DND-41 (cell line): Measurements from ENCODE around the gene PNPLA2.

ENCODE experiments used
- ATAC-seq: fragments of 200-7000 bp; cut with Tn5 transposase; 3 replicates; pipeline ENCODE4 v1.9.1; 2021; ENCODE audit warnings: low read depth; ENCODE audit not compliant: insufficient read depth
- DNase-seq: peaks from one replicate; pipeline ENCODE4 v3.0.0-alpha.2; 2020
- H2AFZ ChIP-seq: 2 replicates; pipeline ENCODE4 v1.6.0; 2012; ENCODE audit warnings: low read depth, low read length
- H3K27ac ChIP-seq: 2 replicates; pipeline ENCODE4 v1.5.1; 2012; ENCODE audit warnings: low read length, inconsistent platforms
- H3K27me3 ChIP-seq: fragments of 200-600 bp; sonication (generic); 2 replicates; pipeline ENCODE4 v1.6.0; 2012; ENCODE audit warnings: low read length, mild to moderate bottlenecking, inconsistent platforms; ENCODE audit not compliant: insufficient read depth, poor library complexity
- H3K36me3 ChIP-seq: 2 replicates; pipeline ENCODE4 v1.5.1; 2012; ENCODE audit warnings: low read length, inconsistent platforms; ENCODE audit not compliant: insufficient read depth
- H3K4me1 ChIP-seq: 2 replicates; pipeline ENCODE4 v1.5.1; 2012; ENCODE audit warnings: mild to moderate bottlenecking, low read length; ENCODE audit not compliant: insufficient read depth
- H3K4me2 ChIP-seq: 2 replicates; pipeline ENCODE4 v1.6.0; 2012; ENCODE audit warnings: mild to moderate bottlenecking, moderate library complexity, low read length, inconsistent platforms; ENCODE audit not compliant: insufficient read depth
- H3K4me3 ChIP-seq, 2 experiments: fragments of 200-600 bp in 1 of 2; shearing (Covaris generic) in 1 of 2; 2 replicates each; pipeline ENCODE4 v1.5.1; 2012 to 2016; ENCODE audit warnings: inconsistent platforms in 2 of 2, low read length in 2 of 2, mild to moderate bottlenecking in 2 of 2, low read depth in 1 of 2, moderate library complexity in 1 of 2
- H3K79me2 ChIP-seq: 2 replicates; pipeline ENCODE4 v1.6.0; 2012; ENCODE audit warnings: low read length, inconsistent platforms; ENCODE audit not compliant: insufficient read depth
- H3K9ac ChIP-seq: 2 replicates; pipeline ENCODE4 v1.6.0; 2012; ENCODE audit warnings: low read depth, mild to moderate bottlenecking, inconsistent platforms, low read length, moderate library complexity
- H3K9me3 ChIP-seq: 2 replicates; pipeline ENCODE4 v1.5.1; 2012; ENCODE audit warnings: low read length, moderate library complexity, mild to moderate bottlenecking, inconsistent platforms; ENCODE audit not compliant: insufficient read depth, severe bottlenecking
- H4K20me1 ChIP-seq: 2 replicates; pipeline ENCODE4 v1.6.0; 2012; ENCODE audit warnings: low read length; ENCODE audit not compliant: insufficient read depth
- EZH2 ChIP-seq: IDR thresholded peaks from 3 replicates; pipeline ENCODE4 v1.6.1; 2012; ENCODE audit warnings: borderline replicate concordance, low read depth, mild to moderate bottlenecking, moderate library complexity, low read length, inconsistent platforms; ENCODE audit not compliant: severe bottlenecking
- TF ChIP-seq, protein P1 (sequence below): IDR thresholded peaks from 2 replicates; pipeline ENCODE4 v1.5.1; 2012; ENCODE audit warnings: borderline replicate concordance, low read length, moderate library complexity, mild to moderate bottlenecking; ENCODE audit not compliant: poor library complexity, severe bottlenecking; ENCODE audit errors: extremely low read depth

Gene PNPLA2

DNA sequence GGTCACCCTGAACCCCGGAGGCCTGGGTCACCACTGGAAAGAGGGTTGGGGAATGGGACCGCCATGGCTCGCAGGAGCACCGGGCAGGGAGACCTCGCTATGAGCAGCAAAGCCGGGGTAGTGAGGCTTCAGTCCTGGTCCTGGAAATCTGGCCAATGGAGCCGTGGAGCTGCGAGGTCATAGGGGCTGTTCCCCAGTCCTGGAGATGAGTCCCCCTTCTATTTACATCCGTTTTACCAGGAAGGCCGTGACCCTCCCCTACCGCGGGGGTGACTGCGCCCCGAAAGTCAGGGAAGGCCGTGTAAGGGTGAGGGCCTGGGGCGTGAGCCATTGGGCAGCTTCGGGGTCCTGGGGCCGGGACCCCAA is 14.1 kb upstream of the PNPLA2 start:
- peaks cover 56% of the 10 kb centered on the region for H3K4me1 ChIP-seq
- ATAC-seq (peak; percentile 0; the same call in 1 of the 3 replicates), DNase-seq (no peak)
- H3K9ac ChIP-seq = peak overlapping the region; percentile 85
- H3K36me3 ChIP-seq = peaks cover 49% of the 10 kb centered on the region
- peak overlapping the region; percentile 55 to 65 for H3K4me3 ChIP-seq
- H3K27ac ChIP-seq = peak overlapping the region; percentile 69
- no peaks in the 10 kb centered on the region for H3K9me3 ChIP-seq
- H3K4me2 ChIP-seq = peak overlapping the region; percentile 93
- no peaks in the 10 kb centered on the region for H3K27me3 ChIP-seq
- TF ChIP-seq, protein P1, sequence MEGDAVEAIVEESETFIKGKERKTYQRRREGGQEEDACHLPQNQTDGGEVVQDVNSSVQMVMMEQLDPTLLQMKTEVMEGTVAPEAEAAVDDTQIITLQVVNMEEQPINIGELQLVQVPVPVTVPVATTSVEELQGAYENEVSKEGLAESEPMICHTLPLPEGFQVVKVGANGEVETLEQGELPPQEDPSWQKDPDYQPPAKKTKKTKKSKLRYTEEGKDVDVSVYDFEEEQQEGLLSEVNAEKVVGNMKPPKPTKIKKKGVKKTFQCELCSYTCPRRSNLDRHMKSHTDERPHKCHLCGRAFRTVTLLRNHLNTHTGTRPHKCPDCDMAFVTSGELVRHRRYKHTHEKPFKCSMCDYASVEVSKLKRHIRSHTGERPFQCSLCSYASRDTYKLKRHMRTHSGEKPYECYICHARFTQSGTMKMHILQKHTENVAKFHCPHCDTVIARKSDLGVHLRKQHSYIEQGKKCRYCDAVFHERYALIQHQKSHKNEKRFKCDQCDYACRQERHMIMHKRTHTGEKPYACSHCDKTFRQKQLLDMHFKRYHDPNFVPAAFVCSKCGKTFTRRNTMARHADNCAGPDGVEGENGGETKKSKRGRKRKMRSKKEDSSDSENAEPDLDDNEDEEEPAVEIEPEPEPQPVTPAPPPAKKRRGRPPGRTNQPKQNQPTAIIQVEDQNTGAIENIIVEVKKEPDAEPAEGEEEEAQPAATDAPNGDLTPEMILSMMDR = no peak
- no peak for TF ChIP-seq EZH2
- H2AFZ ChIP-seq = peak overlapping the region; percentile 75
- peaks cover 39% of the 10 kb centered on the region for H4K20me1 ChIP-seq
- peaks cover 55% of the 10 kb centered on the region for H3K79me2 ChIP-seq

DNA sequence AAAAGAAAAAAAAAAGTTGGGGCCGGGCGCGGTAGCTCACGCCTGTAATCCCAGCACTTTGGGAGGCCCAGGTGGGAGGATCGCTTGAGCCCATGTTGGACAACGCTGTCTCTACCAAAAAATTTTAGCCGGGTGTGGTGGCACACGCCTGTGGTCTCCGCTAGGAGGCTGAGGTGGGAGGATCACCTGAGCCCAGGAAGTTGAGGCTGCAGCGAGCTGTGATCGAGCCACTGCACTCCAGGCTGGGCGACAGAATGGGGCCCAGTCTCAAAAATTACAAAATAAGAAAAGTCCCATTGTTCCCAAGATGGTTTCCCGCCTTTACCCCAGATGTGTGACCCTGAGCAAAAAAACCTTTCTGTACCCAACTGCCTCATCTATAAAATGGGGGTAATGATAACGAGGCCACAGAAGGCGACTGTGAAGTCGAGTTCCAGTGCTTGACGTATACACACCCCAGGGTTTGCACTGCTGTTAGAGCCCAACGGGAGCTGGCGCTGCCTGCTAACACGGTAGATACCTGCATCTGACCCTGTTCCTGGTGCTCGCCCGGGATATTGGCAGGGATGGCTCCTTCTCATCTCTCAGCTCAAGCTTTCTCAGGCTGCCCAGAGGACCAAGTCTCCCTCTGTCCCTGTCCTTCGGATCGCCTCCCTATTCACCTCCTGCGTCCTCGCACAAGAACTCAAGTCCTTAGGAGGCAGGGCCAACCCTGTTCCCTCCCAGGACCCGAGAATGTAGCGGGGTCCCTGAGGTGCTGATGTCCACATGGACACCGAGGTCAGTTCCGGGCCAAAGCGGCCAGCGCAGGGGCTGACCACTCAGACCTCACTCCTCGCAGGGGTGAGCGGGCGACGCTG is 10.1 kb upstream of the PNPLA2 start:
- Histone ChIP-seq H3K79me2 (peaks cover 61% of the 10 kb centered on the region), H3K9ac (peak overlapping the region; percentile 84), H3K36me3 (peaks cover 43% of the 10 kb centered on the region), H4K20me1 (peaks cover 44% of the 10 kb centered on the region), H3K27ac (peak overlapping the region; percentile 98), H3K27me3 (no peaks in the 10 kb centered on the region), H3K4me1 (peaks cover 55% of the 10 kb centered on the region), H2AFZ (peak overlapping the region; percentile 87), H3K9me3 (no peaks in the 10 kb centered on the region), H3K4me2 (peak overlapping the region; percentile 74), H3K4me3 (peak overlapping the region; percentile 60 to 79)
- DNase-seq (peak; percentile 46), ATAC-seq (no peak)
- TF ChIP-seq EZH2 = no peak
- TF ChIP-seq, protein P1 = peak; percentile 9

GRCh38 chr11:809287-810039 is 9.3 kb upstream of the PNPLA2 start, which contains the start of gene RPLP2:
RPLP2 (plus strand) TSS chr11:809967; CDS start chr11:810235, 268 bp downstream.
- no peak for TF ChIP-seq EZH2
- TF ChIP-seq, protein P1 = no peak
- H3K4me3 ChIP-seq = peak within 1 kb of the TSS; percentile 60 to 79

More at GRCh38 chr11:809287-810039, 9.3 kb upstream of the PNPLA2 start, which contains the start of gene RPLP2:
- peaks cover 41% of the 10 kb centered on the region for H4K20me1 ChIP-seq
- ATAC-seq = peak; percentile 78
- peak within 1 kb of the TSS; percentile 87 for H2AFZ ChIP-seq
- H3K9me3 ChIP-seq = no peaks in the 10 kb centered on the region
- H3K27ac ChIP-seq = peak within 1 kb of the TSS; percentile 98
- no peaks in the 10 kb centered on the region for H3K27me3 ChIP-seq
- H3K4me2 ChIP-seq = peak within 1 kb of the TSS; percentile 74
- H3K79me2 ChIP-seq = peaks cover 53% of the 10 kb centered on the region
- peaks cover 47% of the 10 kb centered on the region for H3K4me1 ChIP-seq
- peak within 1 kb of the TSS; percentile 84 for H3K9ac ChIP-seq
- H3K36me3 ChIP-seq = peaks cover 39% of the 10 kb centered on the region
- DNase-seq = peak; percentile 97
